HepG2 (cell line): ENCODE data around the gene ZKSCAN3. TPM values are rescaled to one million over a fixed set of nuclear protein-coding genes. Genes with fewer than 3 reads are reported as not detected.

Source experiments
- KDM3A ChIP-seq: IDR thresholded peaks from 2 replicates; pipeline ENCODE4 v1.6.1; 2018; ENCODE audit warnings: low read depth, missing compliant biosample characterization
- KLF12 ChIP-seq: sonication (generic); formaldehyde crosslinking; IDR thresholded peaks from 2 replicates; pipeline ENCODE4 v1.4.0; 2020; ENCODE audit warnings: missing genetic modification reagents, borderline replicate concordance
- LBX2 ChIP-seq: sonication (generic); formaldehyde crosslinking; IDR thresholded peaks from 2 replicates; pipeline ENCODE4 v1.5.0; 2020; ENCODE audit warnings: missing genetic modification reagents, mild to moderate bottlenecking, borderline replicate concordance
- MBD4 ChIP-seq: IDR thresholded peaks from 2 replicates; pipeline ENCODE4 v1.6.1; 2012; ENCODE audit warnings: low read length, inconsistent platforms, borderline replicate concordance
- MXD3 ChIP-seq: IDR thresholded peaks from 2 replicates; pipeline ENCODE4 v1.6.1; 2016; ENCODE audit warnings: mild to moderate bottlenecking, missing biosample characterization, missing genetic modification reagents
- NFE2 ChIP-seq: sonication (generic); formaldehyde crosslinking; IDR thresholded peaks from 2 replicates; pipeline ENCODE4 v1.4.0; 2020; ENCODE audit warnings: missing genetic modification reagents
- NR1H2 ChIP-seq: sonication (generic); formaldehyde crosslinking; IDR thresholded peaks from 2 replicates; pipeline ENCODE4 v1.8.1; 2022; ENCODE audit warnings: low read depth, missing genetic modification reagents, borderline replicate concordance
- NR2F1 ChIP-seq, 2 experiments: fragments of 450-650 bp in 1 of 2; formaldehyde crosslinking in 1 of 2; IDR thresholded peaks; 2 replicates each; pipeline versions ENCODE4 v1.5.0 to v1.6.1; 2016 to 2020; ENCODE audit warnings: mild to moderate bottlenecking in 1 of 2, missing compliant biosample characterization in 1 of 2, missing genetic modification reagents in 1 of 2, moderate library complexity in 1 of 2
- PRDM15 ChIP-seq: sonication (generic); formaldehyde crosslinking; IDR thresholded peaks from 2 replicates; pipeline ENCODE4 v1.4.0; 2020; ENCODE audit warnings: missing genetic modification reagents
- TRIM24 ChIP-seq: sonication (generic); formaldehyde crosslinking; IDR thresholded peaks from 2 replicates; pipeline ENCODE4 v1.8.0; 2022; ENCODE audit warnings: mild to moderate bottlenecking, missing genetic modification reagents
- U2AF1 ChIP-seq: fragments of 200-400 bp; formaldehyde crosslinking; optimal IDR thresholded peaks from 2 replicates; pipeline ENCODE3; 2017; ENCODE audit warnings: mild to moderate bottlenecking, low read depth, low read length
- ZBTB44 ChIP-seq: sonication (generic); formaldehyde crosslinking; IDR thresholded peaks from 2 replicates; pipeline ENCODE4 v1.4.0; 2020; ENCODE audit warnings: missing genetic modification reagents
- ZNF101 ChIP-seq: sonication (generic); formaldehyde crosslinking; IDR thresholded peaks from 2 replicates; pipeline ENCODE4 v1.4.0; 2020; ENCODE audit warnings: mild to moderate bottlenecking, low read depth, missing genetic modification reagents, borderline replicate concordance
- ZNF160 ChIP-seq: sonication (generic); formaldehyde crosslinking; IDR thresholded peaks from 2 replicates; pipeline ENCODE4 v1.8.0; 2022; ENCODE audit warnings: mild to moderate bottlenecking, inconsistent platforms, missing genetic modification reagents
- ZNF224 ChIP-seq: sonication (generic); formaldehyde crosslinking; IDR thresholded peaks from 2 replicates; pipeline ENCODE4 v1.5.0; 2020; ENCODE audit warnings: mild to moderate bottlenecking, missing genetic modification reagents
- ZNF253 ChIP-seq: sonication (generic); formaldehyde crosslinking; IDR thresholded peaks from 2 replicates; pipeline ENCODE4 v1.8.0; 2022; ENCODE audit warnings: mild to moderate bottlenecking, missing genetic modification reagents, borderline replicate concordance
- ZNF256 ChIP-seq: sonication (generic); formaldehyde crosslinking; conservative IDR thresholded peaks from 2 replicates; pipeline ENCODE4 v1.4.0; 2020; ENCODE audit warnings: missing genetic modification reagents
- ZNF550 ChIP-seq: sonication (generic); formaldehyde crosslinking; IDR thresholded peaks from 2 replicates; pipeline ENCODE4 v1.4.0; 2020; ENCODE audit warnings: mild to moderate bottlenecking, missing genetic modification reagents, borderline replicate concordance
- ZNF619 ChIP-seq: sonication (generic); formaldehyde crosslinking; IDR thresholded peaks from 2 replicates; pipeline ENCODE4 v1.4.0; 2020; ENCODE audit warnings: mild to moderate bottlenecking, missing genetic modification reagents
- ZSCAN20 ChIP-seq: sonication (generic); formaldehyde crosslinking; IDR thresholded peaks from 2 replicates; pipeline ENCODE4 v1.4.0; 2020; ENCODE audit warnings: missing genetic modification reagents, mild to moderate bottlenecking, borderline replicate concordance
- ZSCAN9 ChIP-seq: IDR thresholded peaks from 2 replicates; pipeline ENCODE4 v1.6.1; 2016; ENCODE audit warnings: borderline replicate concordance
- polyA plus RNA-seq, 8 experiments: library from polyadenylated mRNA; depleted of rRNA in 3 of 8; stranded (reverse) in 7 of 8; unstranded in 1 of 8; fragments of >200 nt; fragmentation: Illumina TruSeq in 4 of 8; extraction: Trizol in 4 of 8; gene quantifications; 2 replicates each; pipeline versions ENCODE4 v1.2.1 to v1.2.3, GENCODE V29; 2011 to 2016; ENCODE audit warnings: low read depth in 4 of 8, missing spikeins in 1 of 8, mixed read lengths in 1 of 8; ENCODE audit not compliant: insufficient read depth in 1 of 8
- total RNA-seq, 5 experiments: library from RNA; depleted of rRNA; stranded (reverse); fragments of >200 nt; fragmentation: Illumina TruSeq; extraction: Trizol; gene quantifications; 2 replicates each; pipeline ENCODE4 v1.2.3, GENCODE V29; 2016; ENCODE audit warnings: low read depth in 1 of 5

The ZKSCAN3 gene
- total and polyA plus RNA-seq, 2 of the 13 experiments (the other 11 are each of a cell fraction or from before 2014, with no cell fraction given) = 3.3 to 7.4 TPM

- TF ChIP-seq LBX2 (CRISPR knock-in tag) (peak; percentile 90; the same call in 1 of the 2 replicates), ZNF256 (CRISPR knock-in tag) (peak; percentile 19; the same call in 1 of the 2 replicates), MBD4 (no peak), ZNF550 (CRISPR knock-in tag) (no peak; the same call in 1 of the 2 replicates), ZNF101 (CRISPR knock-in tag) (peak; percentile 93), PRDM15 (CRISPR knock-in tag) (peak; percentile 58; the same call in 1 of the 2 replicates), ZSCAN9 (peak; percentile 94), NFE2 (CRISPR knock-in tag) (no peak), NR1H2 (CRISPR knock-in tag) (no peak), KLF12 (CRISPR knock-in tag) (peak; percentile 92), ZNF160 (CRISPR knock-in tag) (peak; percentile 98), ZNF253 (peak; percentile 87), ZBTB44 (0 out of 2 replicates have a peak, but pooled peaks have one; percentile 77), KDM3A (peak; percentile 96), ZSCAN20 (peak; percentile 94), NR2F1 (CRISPR knock-in tag; IDR thresholded peaks at IDR 0.05) (peak in 1 of 2 experiments; percentile 85; a peak in 2 of 4 replicates), MXD3 (peak; percentile 79; the same call in 1 of the 2 replicates), ZNF224 (CRISPR knock-in tag) (peak; percentile 97), TRIM24 (CRISPR knock-in tag) (0 out of 2 replicates have a peak, but pooled peaks have one; percentile 63), ZNF619 (CRISPR knock-in tag) (peak; percentile 85; the same call in 1 of the 2 replicates), U2AF1 (peak; percentile 100)
Measured at GRCh38 chr6:28399350-28400121, 49.8 kb downstream of the ZKSCAN3 start, which contains the start of gene ZSCAN12 (continued).
